Measurements from ENCODE around the gene FOXF2. TPM values are rescaled to one million over a fixed set of nuclear protein-coding genes. Genes with fewer than 3 reads are reported as not detected.

Gene FOXF2
- total and polyA plus RNA-seq, 2 of the 13 experiments (the other 11 are each of a cell fraction or from before 2014, with no cell fraction given), result not detected

DNA sequence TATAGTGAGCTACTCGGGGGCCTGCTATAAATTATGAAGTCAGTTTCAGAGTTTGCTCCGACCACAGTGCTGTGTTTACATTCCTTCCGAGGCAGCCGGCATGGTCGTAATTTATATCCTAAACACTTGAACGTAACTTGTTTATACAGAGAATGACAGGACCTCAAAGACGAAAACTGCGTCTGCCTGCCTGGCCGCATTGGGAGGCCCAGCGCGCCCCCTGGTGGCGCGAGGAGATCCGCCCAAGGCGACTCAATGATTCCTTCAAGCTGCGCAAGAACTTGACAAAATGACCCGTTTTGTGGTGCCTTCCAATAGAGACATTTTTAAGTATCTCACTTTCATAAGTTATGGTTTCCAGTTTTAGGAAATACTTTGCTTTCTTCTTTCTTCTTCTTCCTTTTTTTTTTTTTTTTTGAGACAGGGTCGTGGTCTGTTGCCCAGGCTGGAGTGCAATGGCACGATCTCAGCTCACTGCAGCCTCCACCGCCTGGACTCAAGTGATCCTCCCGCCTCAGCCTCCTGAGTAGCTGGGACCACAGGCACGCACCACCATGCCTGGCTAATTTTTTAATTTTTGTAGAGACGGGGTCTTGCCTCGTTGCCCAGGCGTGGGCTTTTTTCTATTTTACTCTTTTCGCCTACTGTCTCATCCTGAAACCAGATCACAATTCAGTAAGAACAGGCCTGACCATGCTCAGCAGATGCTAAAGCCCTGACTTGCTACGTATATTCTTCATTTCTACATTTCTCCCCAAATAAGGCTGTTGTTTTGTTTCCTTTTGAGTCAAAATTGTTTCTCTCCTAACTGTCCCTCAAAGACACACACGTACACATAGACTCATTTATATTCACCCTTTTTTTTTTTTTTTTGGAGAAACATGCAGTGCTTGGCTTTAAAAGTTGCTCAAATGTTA lies 7.8 kb downstream of the FOXF2 start (continued):
- TF ChIP-seq ZNF557 (CRISPR knock-in tag; IDR thresholded peaks at IDR 0.05) (0 out of 2 replicates have a peak, but pooled peaks have one; percentile 60), GATAD2A (CRISPR knock-in tag; IDR thresholded peaks at IDR 0.05) (0 out of 2 replicates have a peak, but pooled peaks have one; percentile 33), HNRNPLL (IDR thresholded peaks at IDR 0.05; ENCODE audit: low read depth, low read length, poor library complexity, severe bottlenecking) (peak; percentile 49), ZNF501 (CRISPR knock-in tag; IDR thresholded peaks at IDR 0.05) (peak; percentile 65), MIER3 (CRISPR knock-in tag; IDR thresholded peaks at IDR 0.05; ENCODE audit: borderline replicate concordance) (no peak), HNRNPH1 (optimal IDR thresholded peaks at IDR 0.05; ENCODE audit: low read depth, low read length) (no peak), ZNF317 (CRISPR knock-in tag; IDR thresholded peaks at IDR 0.05) (no peak), XRCC5 (optimal IDR thresholded peaks at IDR 0.05; ENCODE audit: low read length) (peak; percentile 90), CBX5 (CRISPR knock-in tag; IDR thresholded peaks at IDR 0.05; ENCODE audit: borderline replicate concordance) (0 out of 2 replicates have a peak, but pooled peaks have one; percentile 34), TGIF2 (CRISPR knock-in tag; IDR thresholded peaks at IDR 0.05) (0 out of 2 replicates have a peak, but pooled peaks have one; percentile 53)
- TF ChIP-seq, protein P1, sequence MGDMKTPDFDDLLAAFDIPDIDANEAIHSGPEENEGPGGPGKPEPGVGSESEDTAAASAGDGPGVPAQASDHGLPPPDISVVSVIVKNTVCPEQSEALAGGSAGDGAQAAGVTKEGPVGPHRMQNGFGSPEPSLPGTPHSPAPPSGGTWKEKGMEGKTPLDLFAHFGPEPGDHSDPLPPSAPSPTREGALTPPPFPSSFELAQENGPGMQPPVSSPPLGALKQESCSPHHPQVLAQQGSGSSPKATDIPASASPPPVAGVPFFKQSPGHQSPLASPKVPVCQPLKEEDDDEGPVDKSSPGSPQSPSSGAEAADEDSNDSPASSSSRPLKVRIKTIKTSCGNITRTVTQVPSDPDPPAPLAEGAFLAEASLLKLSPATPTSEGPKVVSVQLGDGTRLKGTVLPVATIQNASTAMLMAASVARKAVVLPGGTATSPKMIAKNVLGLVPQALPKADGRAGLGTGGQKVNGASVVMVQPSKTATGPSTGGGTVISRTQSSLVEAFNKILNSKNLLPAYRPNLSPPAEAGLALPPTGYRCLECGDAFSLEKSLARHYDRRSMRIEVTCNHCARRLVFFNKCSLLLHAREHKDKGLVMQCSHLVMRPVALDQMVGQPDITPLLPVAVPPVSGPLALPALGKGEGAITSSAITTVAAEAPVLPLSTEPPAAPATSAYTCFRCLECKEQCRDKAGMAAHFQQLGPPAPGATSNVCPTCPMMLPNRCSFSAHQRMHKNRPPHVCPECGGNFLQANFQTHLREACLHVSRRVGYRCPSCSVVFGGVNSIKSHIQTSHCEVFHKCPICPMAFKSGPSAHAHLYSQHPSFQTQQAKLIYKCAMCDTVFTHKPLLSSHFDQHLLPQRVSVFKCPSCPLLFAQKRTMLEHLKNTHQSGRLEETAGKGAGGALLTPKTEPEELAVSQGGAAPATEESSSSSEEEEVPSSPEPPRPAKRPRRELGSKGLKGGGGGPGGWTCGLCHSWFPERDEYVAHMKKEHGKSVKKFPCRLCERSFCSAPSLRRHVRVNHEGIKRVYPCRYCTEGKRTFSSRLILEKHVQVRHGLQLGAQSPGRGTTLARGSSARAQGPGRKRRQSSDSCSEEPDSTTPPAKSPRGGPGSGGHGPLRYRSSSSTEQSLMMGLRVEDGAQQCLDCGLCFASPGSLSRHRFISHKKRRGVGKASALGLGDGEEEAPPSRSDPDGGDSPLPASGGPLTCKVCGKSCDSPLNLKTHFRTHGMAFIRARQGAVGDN (CRISPR knock-in tag; IDR thresholded peaks at IDR 0.05), result peak; percentile 23; the same call in 1 of the 2 replicates
- TF ChIP-seq, protein P2, sequence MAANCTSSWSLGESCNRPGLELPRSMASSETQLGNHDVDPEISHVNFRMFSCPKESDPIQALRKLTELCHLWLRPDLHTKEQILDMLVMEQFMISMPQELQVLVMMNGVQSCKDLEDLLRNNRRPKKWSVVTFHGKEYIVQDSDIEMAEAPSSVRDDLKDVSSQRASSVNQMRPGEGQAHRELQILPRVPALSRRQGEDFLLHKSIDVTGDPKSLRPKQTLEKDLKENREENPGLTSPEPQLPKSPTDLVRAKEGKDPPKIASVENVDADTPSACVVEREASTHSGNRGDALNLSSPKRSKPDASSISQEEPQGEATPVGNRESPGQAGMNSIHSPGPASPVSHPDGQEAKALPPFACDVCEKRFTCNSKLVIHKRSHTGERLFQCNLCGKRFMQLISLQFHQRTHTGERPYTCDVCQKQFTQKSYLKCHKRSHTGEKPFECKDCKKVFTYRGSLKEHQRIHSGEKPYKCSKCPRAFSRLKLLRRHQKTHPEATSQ (CRISPR knock-in tag; IDR thresholded peaks at IDR 0.05; ENCODE audit: borderline replicate concordance), result no peak
- TF ChIP-seq, protein P3, sequence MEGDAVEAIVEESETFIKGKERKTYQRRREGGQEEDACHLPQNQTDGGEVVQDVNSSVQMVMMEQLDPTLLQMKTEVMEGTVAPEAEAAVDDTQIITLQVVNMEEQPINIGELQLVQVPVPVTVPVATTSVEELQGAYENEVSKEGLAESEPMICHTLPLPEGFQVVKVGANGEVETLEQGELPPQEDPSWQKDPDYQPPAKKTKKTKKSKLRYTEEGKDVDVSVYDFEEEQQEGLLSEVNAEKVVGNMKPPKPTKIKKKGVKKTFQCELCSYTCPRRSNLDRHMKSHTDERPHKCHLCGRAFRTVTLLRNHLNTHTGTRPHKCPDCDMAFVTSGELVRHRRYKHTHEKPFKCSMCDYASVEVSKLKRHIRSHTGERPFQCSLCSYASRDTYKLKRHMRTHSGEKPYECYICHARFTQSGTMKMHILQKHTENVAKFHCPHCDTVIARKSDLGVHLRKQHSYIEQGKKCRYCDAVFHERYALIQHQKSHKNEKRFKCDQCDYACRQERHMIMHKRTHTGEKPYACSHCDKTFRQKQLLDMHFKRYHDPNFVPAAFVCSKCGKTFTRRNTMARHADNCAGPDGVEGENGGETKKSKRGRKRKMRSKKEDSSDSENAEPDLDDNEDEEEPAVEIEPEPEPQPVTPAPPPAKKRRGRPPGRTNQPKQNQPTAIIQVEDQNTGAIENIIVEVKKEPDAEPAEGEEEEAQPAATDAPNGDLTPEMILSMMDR (CRISPR knock-in tag; IDR thresholded peaks at IDR 0.05), result peak; percentile 91
- TF ChIP-seq, protein P4, sequence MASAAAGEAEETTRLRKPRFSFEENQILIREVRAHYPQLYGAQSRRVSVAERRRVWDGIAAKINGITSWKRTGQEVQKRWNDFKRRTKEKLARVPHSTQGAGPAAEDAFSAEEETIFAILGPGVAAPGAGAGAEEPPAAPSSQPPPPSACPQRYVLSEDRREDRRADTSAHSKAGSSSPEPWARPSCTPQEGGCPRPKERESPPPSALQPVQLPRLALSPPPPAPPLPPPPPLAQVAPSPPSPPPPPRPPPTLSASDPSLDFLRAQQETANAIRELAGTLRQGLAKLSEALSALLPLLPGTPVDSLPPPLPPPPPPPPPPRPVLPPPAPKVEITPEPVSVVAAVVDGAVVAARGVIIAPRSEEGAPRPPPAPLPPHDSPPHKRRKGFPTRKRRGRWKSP (CRISPR knock-in tag; IDR thresholded peaks at IDR 0.05), result 0 out of 2 replicates have a peak, but pooled peaks have one; percentile 30

Data from HepG2 (cell line).